Coronary artery (tissue), 2 donors: ENCODE measurements around the gene IGF2BP3.
A peak's percentile ranks its signal among the peaks of the same experiment; 100 is the strongest.
"Not testable (repeated sequence)": the region's sequence is repeated elsewhere in the genome, so short reads cannot be mapped to it uniquely, and the experiment has no call there.

Experiments
- DNase-seq: peaks from one replicate; pipeline ENCODE4 v3.0.0-alpha.2; 2017; ENCODE audit warnings: low spot score
- H3K27ac ChIP-seq, 2 donors: fragments of 200-600 bp; sonication (generic); one replicate each; pipeline ENCODE4 v1.5.1; 2016 to 2019
- H3K4me3 ChIP-seq: fragments of 200-600 bp; sonication (generic); 2 replicates; pipeline ENCODE4 v1.5.1; 2016; ENCODE audit warnings: mild to moderate bottlenecking, moderate library complexity
- TF ChIP-seq, protein P1 (sequence below): fragments of 200-600 bp; sonication (generic); IDR thresholded peaks from one replicate; pipeline ENCODE4 v1.5.1; 2019; ENCODE audit warnings: antibody characterized with exemption

IGF2BP3 gene

DNA sequence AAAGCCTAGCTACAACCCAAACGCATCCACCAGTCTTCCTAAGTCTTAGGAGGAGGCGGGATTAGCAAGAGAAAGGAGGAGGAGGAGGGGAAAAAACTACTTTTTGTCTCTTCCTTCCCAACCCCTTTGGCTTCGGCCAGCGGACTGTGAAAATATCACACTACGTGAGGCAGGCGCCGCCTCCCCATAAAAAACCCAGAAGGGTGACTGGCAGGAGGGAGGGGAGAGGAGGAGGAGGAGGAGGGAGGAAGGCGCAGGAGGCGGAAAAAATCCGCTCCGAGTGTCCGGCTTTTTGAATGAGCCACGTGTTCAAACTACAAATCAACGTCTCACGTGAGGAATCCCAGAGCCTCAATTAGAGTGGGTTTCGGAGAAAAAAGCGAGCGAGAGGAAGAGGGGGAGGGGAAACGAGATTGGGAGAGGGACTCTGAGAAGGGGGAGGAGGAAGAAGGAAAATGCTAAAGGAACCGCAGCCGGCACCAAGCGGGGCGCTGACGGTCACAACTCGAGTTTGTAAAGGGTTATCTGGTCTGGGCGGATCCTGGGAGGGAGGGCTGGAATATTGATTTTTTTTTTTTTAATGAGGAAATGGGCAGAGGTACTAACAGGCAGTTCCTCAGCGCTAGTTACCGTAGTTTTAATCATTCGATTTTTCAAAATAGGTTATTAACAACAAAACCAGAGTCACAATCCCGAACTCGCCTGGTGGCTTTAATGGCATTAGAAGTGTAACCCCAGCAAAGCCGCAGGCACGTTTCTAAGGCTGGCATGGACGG is at the start of gene IGF2BP3:
IGF2BP3 (minus strand) TSS at position 162 of the 776 bp plus-strand sequence. CDS start 381 bp downstream, outside the sequence.
- TF ChIP-seq, protein P1, sequence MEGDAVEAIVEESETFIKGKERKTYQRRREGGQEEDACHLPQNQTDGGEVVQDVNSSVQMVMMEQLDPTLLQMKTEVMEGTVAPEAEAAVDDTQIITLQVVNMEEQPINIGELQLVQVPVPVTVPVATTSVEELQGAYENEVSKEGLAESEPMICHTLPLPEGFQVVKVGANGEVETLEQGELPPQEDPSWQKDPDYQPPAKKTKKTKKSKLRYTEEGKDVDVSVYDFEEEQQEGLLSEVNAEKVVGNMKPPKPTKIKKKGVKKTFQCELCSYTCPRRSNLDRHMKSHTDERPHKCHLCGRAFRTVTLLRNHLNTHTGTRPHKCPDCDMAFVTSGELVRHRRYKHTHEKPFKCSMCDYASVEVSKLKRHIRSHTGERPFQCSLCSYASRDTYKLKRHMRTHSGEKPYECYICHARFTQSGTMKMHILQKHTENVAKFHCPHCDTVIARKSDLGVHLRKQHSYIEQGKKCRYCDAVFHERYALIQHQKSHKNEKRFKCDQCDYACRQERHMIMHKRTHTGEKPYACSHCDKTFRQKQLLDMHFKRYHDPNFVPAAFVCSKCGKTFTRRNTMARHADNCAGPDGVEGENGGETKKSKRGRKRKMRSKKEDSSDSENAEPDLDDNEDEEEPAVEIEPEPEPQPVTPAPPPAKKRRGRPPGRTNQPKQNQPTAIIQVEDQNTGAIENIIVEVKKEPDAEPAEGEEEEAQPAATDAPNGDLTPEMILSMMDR: no peak
- peak within 1 kb of the TSS; percentile 66 for H3K4me3 ChIP-seq

DNA sequence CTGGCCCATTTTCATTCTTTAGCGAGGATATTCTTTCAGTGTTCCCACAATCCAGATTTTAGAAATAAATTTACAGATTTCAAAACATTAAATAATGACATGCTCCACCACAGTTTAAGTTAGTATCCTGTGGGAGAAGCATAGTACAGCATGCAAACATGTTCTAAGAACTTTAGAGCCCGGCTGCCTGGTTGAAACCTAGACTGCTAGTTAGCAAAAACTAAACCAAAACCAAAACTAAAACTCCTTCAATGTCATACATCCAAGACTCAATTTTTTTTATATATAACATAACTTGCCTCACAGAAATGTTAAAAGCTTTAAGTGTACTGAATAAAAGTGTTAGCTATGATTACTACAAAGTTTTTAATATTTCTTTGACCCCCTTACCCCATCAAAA is 44.5 kb upstream of the IGF2BP3 start:
- no peak for DNase-seq
- TF ChIP-seq, protein P1: no peak
- Histone ChIP-seq H3K27ac (no peak overlapping the region), H3K4me3 (no peak overlapping the region)

More for the DNA sequence above, at the start of gene IGF2BP3:
- no peak within 1 kb of the TSS for H3K27ac ChIP-seq
- DNase-seq: no peak

DNA sequence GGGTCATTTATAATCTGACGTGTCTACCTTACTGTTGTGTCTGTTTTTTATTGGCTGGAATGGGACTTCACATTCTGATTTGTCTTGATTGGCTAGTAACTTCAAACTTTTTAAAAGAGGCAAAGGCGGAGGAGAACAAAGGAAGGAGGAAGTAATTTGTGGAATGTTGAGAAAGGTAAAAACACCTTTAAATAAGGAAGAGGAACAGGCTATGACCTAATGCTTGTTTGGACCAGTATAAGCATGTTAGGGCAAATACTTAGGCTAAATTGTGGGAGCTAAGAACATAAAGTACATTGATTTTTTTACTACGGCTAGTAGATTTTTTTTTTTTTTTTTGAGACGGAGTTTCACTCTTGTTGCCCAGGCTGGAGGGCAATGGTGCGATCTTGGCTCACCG is 43.5 kb upstream of the IGF2BP3 start:
- not testable (repeated sequence) for H3K27ac ChIP-seq, DNase-seq, H3K4me3 ChIP-seq

DNA sequence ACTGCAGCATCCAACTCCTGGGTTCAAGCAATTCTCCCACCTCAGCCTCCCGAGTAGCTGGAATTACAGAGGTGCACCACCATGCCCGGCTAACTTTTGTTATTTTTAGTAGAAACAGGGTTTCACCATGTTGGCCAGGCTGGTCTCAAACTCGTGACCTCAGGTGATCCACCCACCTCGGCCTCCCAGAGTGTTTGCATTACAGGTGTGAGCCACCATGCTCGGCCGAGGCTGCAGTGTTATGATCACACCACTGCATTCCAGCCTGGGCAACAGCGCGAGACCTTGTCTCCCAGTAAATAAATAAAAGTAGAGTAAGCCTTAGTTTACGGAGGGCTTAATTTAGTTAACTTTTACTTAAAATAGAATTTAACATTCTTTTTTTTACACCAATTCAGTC is 23.7 kb upstream of the IGF2BP3 start:
- TF ChIP-seq, protein P1: no peak
- Histone ChIP-seq H3K27ac (no peak overlapping the region), H3K4me3 (no peak overlapping the region)
- no peak for DNase-seq

DNA sequence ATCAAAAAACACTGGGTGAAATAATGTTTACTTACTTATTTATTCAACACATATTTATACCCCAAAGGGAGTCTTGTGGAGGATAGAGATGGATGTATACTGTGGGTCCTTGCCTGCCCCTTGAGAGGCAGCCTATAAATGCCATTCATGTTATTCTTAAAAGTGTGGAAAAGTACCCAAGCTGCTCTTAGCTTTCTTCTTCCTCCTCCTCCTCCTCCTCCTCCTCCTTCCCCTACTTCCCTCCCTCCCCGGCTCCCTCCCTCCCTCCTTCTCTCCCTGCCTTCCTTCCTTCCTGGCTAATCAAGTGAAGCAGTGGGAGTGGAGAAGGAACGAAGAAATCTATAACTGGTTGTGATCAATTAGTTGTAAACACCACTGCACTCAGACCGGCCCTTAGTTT is 21.2 kb upstream of the IGF2BP3 start:
- DNase-seq: no peak
- TF ChIP-seq, protein P1: no peak
- no peak overlapping the region for H3K27ac ChIP-seq
- H3K4me3 ChIP-seq: peak overlapping the region; percentile 76

DNA sequence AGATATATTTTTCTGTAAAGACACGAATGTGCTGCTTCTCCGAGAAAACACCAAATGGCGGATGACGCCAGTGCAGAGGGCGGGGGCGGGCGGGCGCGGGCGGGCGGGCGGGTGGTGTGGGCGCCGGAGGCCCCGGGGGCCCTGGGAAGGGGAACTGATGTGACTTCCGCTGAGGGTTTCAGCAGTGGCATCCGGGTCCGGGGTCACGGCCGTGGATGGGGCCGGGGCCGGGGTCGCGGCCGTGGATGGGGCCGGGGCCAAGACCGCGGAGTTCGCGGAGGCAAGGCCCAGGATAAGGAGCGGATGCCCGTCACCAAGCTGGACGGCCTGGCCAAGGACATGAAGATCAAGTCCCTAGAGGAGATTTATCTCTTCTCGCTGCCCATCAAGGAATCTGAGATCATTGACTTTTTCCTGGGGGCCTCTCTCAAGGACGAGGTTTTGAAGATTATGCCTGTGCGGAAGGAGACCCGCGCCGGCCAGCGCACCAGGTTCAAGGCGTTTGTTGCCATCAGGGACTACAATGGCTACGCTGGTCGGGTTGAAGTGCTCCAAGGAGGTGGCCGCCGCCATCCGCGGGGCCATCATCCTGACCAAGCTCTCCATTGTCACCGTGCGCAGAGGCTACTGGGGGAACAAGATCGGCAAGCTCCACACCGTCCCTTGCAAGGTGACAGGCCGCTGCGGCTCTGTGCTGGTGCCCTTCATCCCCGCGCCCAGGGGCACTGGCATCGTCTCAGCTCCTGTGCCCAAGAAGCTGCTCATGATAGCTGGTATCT is 20.3 kb upstream of the IGF2BP3 start:
- TF ChIP-seq, protein P1: no peak
- DNase-seq: no peak
- H3K27ac ChIP-seq: peak overlapping the region; percentile 3 to 40
- H3K4me3 ChIP-seq: peak overlapping the region; percentile 76

DNA sequence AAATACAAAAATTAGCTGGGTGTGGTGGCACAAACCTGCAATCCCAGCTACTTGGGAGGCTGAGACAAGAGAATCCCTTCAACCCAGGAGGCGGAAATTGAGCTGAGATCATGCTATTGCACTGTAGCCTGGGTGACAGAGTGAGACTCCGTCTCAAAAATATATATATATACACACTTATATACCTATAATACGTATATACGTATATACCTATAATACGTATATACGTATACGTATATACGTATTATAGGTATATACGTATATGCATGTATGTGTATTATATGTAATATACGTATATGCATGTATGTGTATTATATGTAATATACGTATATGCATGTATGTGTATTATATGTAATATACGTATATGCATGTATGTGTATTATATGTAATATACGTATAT is 18.4 kb upstream of the IGF2BP3 start:
- H3K4me3 ChIP-seq, H3K27ac ChIP-seq, DNase-seq: not testable (repeated sequence)

DNA sequence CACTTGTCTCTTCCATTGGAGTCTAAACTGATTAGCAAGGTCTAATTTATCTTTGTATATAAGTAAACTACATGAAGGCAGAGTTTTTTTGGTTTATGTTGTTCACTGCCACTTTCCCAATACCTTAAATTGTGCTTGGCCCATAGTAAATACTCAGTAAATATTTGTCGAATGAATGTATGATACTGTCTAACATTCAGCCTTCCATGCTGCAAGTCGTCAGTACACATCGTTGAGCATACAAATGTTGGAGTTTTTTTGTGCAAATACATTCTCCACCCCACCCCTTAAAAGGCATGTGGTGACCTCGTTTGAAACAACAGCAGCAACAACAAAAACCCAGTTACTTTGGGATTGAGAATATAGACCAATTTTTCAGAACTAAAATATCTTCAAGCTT is 17.4 kb upstream of the IGF2BP3 start:
- H3K4me3 ChIP-seq: no peak overlapping the region
- no peak overlapping the region for H3K27ac ChIP-seq
- no peak for DNase-seq
- TF ChIP-seq, protein P1: no peak
